SU-DHL-6 (cell line): ENCODE data around the gene ECE2.
"Not testable (repeated sequence)": the region's sequence is repeated elsewhere in the genome, so short reads cannot be mapped to it uniquely, and the experiment has no call there.

Experiments used
- H2AFZ ChIP-seq: fragments of 200-600 bp; sonication (generic); 2 replicates; pipeline ENCODE4 v1.6.1; 2014; ENCODE audit warnings: low read depth, mild to moderate bottlenecking, moderate library complexity, mixed read lengths, antibody characterized with exemption, low read length; ENCODE audit not compliant: severe bottlenecking
- H3F3A ChIP-seq: fragments of 200-600 bp; shearing (Covaris generic); 2 replicates; pipeline ENCODE4 v1.6.0; 2016; ENCODE audit warnings: antibody characterized with exemption, mild to moderate bottlenecking; ENCODE audit not compliant: insufficient read depth
- H3K27ac ChIP-seq: fragments of 200-600 bp; sonication (generic); 2 replicates; pipeline ENCODE4 v1.5.1; 2016; ENCODE audit warnings: low read depth, mild to moderate bottlenecking, low read length, moderate library complexity, mixed read lengths
- H3K27me3 ChIP-seq: fragments of 200-600 bp; sonication (generic), shearing (Covaris generic); 2 replicates; pipeline ENCODE4 v1.6.0; 2014; ENCODE audit warnings: mild to moderate bottlenecking, low read length
- H3K36me3 ChIP-seq: fragments of 200-600 bp; sonication (generic); 2 replicates; pipeline ENCODE4 v1.6.1; 2014; ENCODE audit warnings: mild to moderate bottlenecking, low read length, mixed read lengths
- H3K4me2 ChIP-seq: fragments of 300-600, 200-600 bp; shearing (Covaris generic), sonication (generic); 2 replicates; pipeline ENCODE4 v1.6.0; 2014; ENCODE audit warnings: low read length, low read depth, mild to moderate bottlenecking; ENCODE audit not compliant: poor library complexity, severe bottlenecking
- H3K4me3 ChIP-seq: fragments of 200-600 bp; sonication (generic); 2 replicates; pipeline ENCODE4 v1.5.1; 2014; ENCODE audit warnings: antibody characterized with exemption, low read length, mild to moderate bottlenecking, mixed read lengths; ENCODE audit not compliant: insufficient read depth, poor library complexity, severe bottlenecking
- H3K79me2 ChIP-seq: fragments of 200-600 bp; sonication (generic); 2 replicates; pipeline ENCODE4 v1.6.1; 2014; ENCODE audit warnings: mild to moderate bottlenecking, low read length, moderate library complexity; ENCODE audit not compliant: insufficient read depth
- H3K9ac ChIP-seq: fragments of 200-600 bp; sonication (generic); 2 replicates; pipeline ENCODE4 v1.7.0; 2014; ENCODE audit warnings: mild to moderate bottlenecking, low read length
- H3K9me2 ChIP-seq: fragments of 200-600 bp; sonication (generic); replicated peaks from 2 replicates; pipeline ENCODE4 v1.6.1; 2014; ENCODE audit warnings: low read length; ENCODE audit not compliant: insufficient read depth
- H3K9me3 ChIP-seq: fragments of 200-600 bp; sonication (generic); 2 replicates; pipeline ENCODE4 v1.6.1; 2014; ENCODE audit warnings: low read length, mixed read lengths; ENCODE audit not compliant: insufficient read depth
- H4K20me1 ChIP-seq: fragments of 200-600 bp; sonication (generic); 2 replicates; pipeline ENCODE4 v1.6.1; 2014; ENCODE audit warnings: low read depth, mild to moderate bottlenecking, antibody characterized with exemption, low read length, moderate library complexity, mixed read lengths
- EZH2phosphoT487 ChIP-seq: fragments of 200-600 bp; sonication (generic), shearing (Covaris generic); conservative IDR thresholded peaks from 2 replicates; pipeline ENCODE4 v1.6.1; 2018; ENCODE audit warnings: mild to moderate bottlenecking, antibody characterized with exemption, low read length, moderate library complexity, mixed read lengths
- TF ChIP-seq, protein P1 (sequence below): fragments of 200-600 bp; sonication (generic); IDR thresholded peaks from one replicate; pipeline ENCODE4 v1.5.1; 2017; ENCODE audit warnings: antibody characterized with exemption, mild to moderate bottlenecking, low read length, moderate library complexity; ENCODE audit not compliant: insufficient read depth, poor library complexity, severe bottlenecking

The ECE2 gene

DNA sequence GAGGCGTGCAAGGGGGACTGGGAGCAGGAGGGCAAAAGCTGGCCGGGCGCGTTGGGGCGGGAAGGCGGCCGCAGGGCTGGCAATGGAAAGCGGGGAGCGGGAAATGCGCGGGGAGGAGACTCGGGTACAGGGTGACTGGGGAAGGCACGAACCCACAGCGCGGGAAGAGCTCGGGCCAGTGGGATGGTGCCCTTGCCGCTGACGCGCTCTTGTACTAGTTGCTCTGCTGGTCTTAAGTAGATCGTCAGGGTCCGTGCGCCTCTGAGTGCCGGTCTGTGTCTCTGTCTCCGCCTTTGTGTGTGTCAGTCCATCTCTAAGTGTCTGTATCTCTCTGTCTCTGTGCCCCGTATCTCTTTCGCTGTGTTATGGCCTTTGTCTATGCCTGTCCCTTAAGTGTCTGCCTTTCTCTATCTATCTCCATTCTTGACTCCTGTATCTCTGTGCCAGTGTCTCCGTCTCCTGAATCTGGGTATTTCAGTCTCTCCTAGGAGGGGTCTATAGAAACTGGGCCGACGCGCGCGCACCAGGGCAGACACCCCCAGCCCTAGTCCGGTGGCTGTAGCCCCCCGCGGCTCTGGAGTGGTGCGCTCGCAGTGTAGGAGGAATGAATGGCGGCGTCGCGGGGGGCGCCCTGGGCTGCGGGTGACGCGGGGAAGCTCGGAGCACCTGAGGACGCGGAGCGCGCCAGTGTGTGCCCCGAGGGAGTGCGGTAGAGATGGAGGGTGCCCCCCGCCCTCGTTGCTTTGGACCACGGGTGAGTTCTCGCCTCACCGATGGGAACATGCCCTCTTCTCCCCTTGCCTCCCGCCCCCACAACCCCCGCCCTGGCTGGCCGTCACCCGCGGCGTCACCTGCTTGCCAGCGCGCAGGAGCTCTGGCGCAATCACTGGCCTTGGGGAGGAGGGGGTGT, 13.7 kb upstream of the ECE2 start:
- Histone ChIP-seq H3K4me2 (peak overlapping the region; percentile 67), H3K4me3 (peak overlapping the region; percentile 38), H3K27me3 (no peaks in the 10 kb centered on the region), H4K20me1 (no peaks in the 10 kb centered on the region), H3K79me2 (no peaks in the 10 kb centered on the region), H3K27ac (no peak overlapping the region), H3K9me2 (no peaks in the 10 kb centered on the region), H3K9me3 (no peaks in the 10 kb centered on the region), H3K9ac (peak overlapping the region; percentile 39), H2AFZ (peak overlapping the region; percentile 54), H3K36me3 (no peaks in the 10 kb centered on the region), H3F3A (no peaks in the 10 kb centered on the region)
- TF ChIP-seq EZH2phosphoT487 = no peak
- TF ChIP-seq, protein P1, sequence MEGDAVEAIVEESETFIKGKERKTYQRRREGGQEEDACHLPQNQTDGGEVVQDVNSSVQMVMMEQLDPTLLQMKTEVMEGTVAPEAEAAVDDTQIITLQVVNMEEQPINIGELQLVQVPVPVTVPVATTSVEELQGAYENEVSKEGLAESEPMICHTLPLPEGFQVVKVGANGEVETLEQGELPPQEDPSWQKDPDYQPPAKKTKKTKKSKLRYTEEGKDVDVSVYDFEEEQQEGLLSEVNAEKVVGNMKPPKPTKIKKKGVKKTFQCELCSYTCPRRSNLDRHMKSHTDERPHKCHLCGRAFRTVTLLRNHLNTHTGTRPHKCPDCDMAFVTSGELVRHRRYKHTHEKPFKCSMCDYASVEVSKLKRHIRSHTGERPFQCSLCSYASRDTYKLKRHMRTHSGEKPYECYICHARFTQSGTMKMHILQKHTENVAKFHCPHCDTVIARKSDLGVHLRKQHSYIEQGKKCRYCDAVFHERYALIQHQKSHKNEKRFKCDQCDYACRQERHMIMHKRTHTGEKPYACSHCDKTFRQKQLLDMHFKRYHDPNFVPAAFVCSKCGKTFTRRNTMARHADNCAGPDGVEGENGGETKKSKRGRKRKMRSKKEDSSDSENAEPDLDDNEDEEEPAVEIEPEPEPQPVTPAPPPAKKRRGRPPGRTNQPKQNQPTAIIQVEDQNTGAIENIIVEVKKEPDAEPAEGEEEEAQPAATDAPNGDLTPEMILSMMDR = no peak

DNA sequence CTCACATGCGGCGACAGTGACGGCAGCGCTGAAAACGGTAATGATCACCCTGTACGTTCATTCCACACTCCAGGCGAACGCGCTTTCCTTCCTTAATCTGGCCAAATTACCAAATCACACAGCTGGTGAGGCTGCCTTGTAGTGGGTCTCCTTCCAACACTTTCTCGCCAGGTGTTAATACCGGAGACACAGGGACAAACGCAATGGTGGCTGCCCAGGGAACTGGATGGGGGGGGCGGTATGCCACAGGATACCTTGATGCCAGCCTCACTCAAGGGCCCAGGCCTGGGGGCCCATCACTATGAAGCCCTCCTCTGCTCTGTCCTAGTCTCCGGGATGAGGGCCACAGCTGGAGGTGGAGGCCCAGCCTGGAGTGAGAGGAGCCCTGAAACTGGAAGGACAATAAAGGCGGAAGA, 13.1 kb upstream of the ECE2 start:
- no peak for TF ChIP-seq EZH2phosphoT487
- TF ChIP-seq, protein P1 = no peak
- Histone ChIP-seq H4K20me1 (no peaks in the 10 kb centered on the region), H3K36me3 (no peaks in the 10 kb centered on the region), H3K27me3 (no peaks in the 10 kb centered on the region), H3K9me2 (no peaks in the 10 kb centered on the region), H3K4me3 (no peak overlapping the region), H3K9me3 (no peaks in the 10 kb centered on the region), H3K9ac (no peak overlapping the region), H3F3A (no peaks in the 10 kb centered on the region), H3K79me2 (no peaks in the 10 kb centered on the region), H3K27ac (no peak overlapping the region), H2AFZ (no peak overlapping the region), H3K4me2 (no peak overlapping the region)

DNA sequence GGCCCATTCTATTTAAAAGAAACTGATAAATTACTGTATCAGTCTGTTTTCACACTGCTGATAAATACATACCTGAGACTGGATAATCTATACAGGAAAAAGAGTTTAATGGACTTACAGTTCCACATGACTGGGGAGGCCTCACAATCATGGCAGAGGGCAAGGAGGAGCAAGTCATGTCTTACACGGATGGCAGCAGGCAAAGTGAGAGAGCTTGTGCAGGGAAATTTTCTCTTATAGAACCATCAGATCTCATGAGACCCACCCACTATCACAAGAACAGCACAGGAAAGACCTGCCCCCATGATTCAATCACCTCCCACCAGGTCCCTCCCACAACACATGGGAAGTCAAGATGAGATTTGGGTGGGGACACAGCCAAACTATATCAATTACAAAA, 8.6 kb upstream of the ECE2 start:
- H3F3A ChIP-seq, H3K27me3 ChIP-seq, H4K20me1 ChIP-seq, H3K9me2 ChIP-seq, H3K79me2 ChIP-seq, H3K4me3 ChIP-seq, H3K36me3 ChIP-seq, H2AFZ ChIP-seq, H3K9ac ChIP-seq, H3K4me2 ChIP-seq, H3K27ac ChIP-seq, H3K9me3 ChIP-seq: not testable (repeated sequence)

DNA sequence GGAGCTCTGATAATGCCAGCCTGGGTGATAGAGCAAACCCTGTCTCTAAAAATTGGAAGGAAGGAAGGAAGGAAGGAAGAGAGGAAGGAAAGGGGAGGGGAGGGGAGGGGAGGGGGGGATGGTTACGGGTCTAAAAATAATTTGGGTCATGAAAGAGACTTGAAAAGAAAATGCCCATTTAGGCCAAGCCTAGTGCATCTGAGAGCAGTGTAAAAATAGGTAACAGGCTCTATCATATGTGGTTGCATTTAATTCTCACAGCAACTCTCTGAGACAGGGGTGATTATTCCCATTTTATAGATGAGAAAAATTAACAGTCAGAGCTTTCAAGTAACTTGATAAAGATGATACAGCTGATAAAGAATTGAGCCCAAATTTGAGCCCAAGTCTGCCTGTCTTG, 3.6 kb upstream of the ECE2 start:
- H4K20me1 ChIP-seq = no peaks in the 10 kb centered on the region
- H3F3A ChIP-seq = no peaks in the 10 kb centered on the region
- no peaks in the 10 kb centered on the region for H3K9me2 ChIP-seq
- H3K4me2 ChIP-seq = no peak overlapping the region
- no peaks in the 10 kb centered on the region for H3K9me3 ChIP-seq
- H3K27ac ChIP-seq = no peak overlapping the region
- no peaks in the 10 kb centered on the region for H3K36me3 ChIP-seq
- H3K79me2 ChIP-seq = no peaks in the 10 kb centered on the region
- H3K9ac ChIP-seq = no peak overlapping the region
- no peaks in the 10 kb centered on the region for H3K27me3 ChIP-seq
- TF ChIP-seq EZH2phosphoT487 = no peak
- TF ChIP-seq, protein P1 = no peak
- H3K4me3 ChIP-seq = no peak overlapping the region
- no peak overlapping the region for H2AFZ ChIP-seq
